Measurements from ENCODE around the gene SLC6A7. TPM values are rescaled to one million over a fixed set of nuclear protein-coding genes. Genes with fewer than 3 reads are reported as not detected.

Gene SLC6A7
- total and polyA plus RNA-seq, 9 donors = 0.02 TPM; not detected in 8

GRCh38 chr5:150242251-150242894, 52.5 kb downstream of the SLC6A7 start:
- TF ChIP-seq EP300 (IDR thresholded peaks at IDR 0.05) = no peak
- TF ChIP-seq, protein P1, sequence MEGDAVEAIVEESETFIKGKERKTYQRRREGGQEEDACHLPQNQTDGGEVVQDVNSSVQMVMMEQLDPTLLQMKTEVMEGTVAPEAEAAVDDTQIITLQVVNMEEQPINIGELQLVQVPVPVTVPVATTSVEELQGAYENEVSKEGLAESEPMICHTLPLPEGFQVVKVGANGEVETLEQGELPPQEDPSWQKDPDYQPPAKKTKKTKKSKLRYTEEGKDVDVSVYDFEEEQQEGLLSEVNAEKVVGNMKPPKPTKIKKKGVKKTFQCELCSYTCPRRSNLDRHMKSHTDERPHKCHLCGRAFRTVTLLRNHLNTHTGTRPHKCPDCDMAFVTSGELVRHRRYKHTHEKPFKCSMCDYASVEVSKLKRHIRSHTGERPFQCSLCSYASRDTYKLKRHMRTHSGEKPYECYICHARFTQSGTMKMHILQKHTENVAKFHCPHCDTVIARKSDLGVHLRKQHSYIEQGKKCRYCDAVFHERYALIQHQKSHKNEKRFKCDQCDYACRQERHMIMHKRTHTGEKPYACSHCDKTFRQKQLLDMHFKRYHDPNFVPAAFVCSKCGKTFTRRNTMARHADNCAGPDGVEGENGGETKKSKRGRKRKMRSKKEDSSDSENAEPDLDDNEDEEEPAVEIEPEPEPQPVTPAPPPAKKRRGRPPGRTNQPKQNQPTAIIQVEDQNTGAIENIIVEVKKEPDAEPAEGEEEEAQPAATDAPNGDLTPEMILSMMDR (IDR thresholded peaks at IDR 0.05) = no peak
- TF ChIP-seq POLR2A (IDR thresholded peaks at IDR 0.05) = no peak
- H3K4me1 ChIP-seq (ENCODE audit: insufficient read depth) = peaks cover 2% of the 10 kb centered on the region
- H3K27ac ChIP-seq = no peak overlapping the region
- no peaks in the 10 kb centered on the region for H3K27me3 ChIP-seq
- H3K36me3 ChIP-seq = no peaks in the 10 kb centered on the region
- H3K4me3 ChIP-seq = no peak overlapping the region
- no peaks in the 10 kb centered on the region for H3K9me3 ChIP-seq
- WGBS, 3 donors = 92% methylated on average over 11 of the region's 11 CpGs
- intact Hi-C loops (cut with DNase I) = no loop called here
- DNase-seq = no peak

- intact Hi-C loops (cut with DNase I) = no loop called here
- DNase-seq = no peak
- Histone ChIP-seq H3K4me1 (ENCODE audit: insufficient read depth) (peaks cover 2% of the 10 kb centered on the region), H3K27me3 (no peaks in the 10 kb centered on the region), H3K36me3 (no peaks in the 10 kb centered on the region), H3K27ac (no peak overlapping the region), H3K4me3 (no peak overlapping the region), H3K9me3 (no peaks in the 10 kb centered on the region)
- WGBS, 3 donors = 72 to 87% (median 81%) methylated on average over 4 of the region's 4 CpGs
- no peak for TF ChIP-seq EP300 (IDR thresholded peaks at IDR 0.05)
- TF ChIP-seq, protein P1 (IDR thresholded peaks at IDR 0.05) = no peak
- TF ChIP-seq POLR2A (IDR thresholded peaks at IDR 0.05) = no peak
Measured at GRCh38 chr5:150243590-150243989, 53.7 kb downstream of the SLC6A7 start.

- peaks cover 2% of the 10 kb centered on the region for H3K4me1 ChIP-seq (ENCODE audit: insufficient read depth)
- 66 to 75% (median 69%) methylated on average over 7 of the region's 7 CpGs for WGBS, 3 donors
- H3K9me3 ChIP-seq = no peaks in the 10 kb centered on the region
- intact Hi-C loops (cut with DNase I) = no loop called here
- H3K4me3 ChIP-seq = no peak overlapping the region
- no peak for DNase-seq
- no peaks in the 10 kb centered on the region for H3K27me3 ChIP-seq
- no peak overlapping the region for H3K27ac ChIP-seq
- TF ChIP-seq POLR2A (IDR thresholded peaks at IDR 0.05) (no peak), EP300 (IDR thresholded peaks at IDR 0.05) (no peak)
- TF ChIP-seq, protein P1 (IDR thresholded peaks at IDR 0.05) = no peak
- no peaks in the 10 kb centered on the region for H3K36me3 ChIP-seq
Measured at GRCh38 chr5:150244209-150244608, 54.3 kb downstream of the SLC6A7 start.

DNA sequence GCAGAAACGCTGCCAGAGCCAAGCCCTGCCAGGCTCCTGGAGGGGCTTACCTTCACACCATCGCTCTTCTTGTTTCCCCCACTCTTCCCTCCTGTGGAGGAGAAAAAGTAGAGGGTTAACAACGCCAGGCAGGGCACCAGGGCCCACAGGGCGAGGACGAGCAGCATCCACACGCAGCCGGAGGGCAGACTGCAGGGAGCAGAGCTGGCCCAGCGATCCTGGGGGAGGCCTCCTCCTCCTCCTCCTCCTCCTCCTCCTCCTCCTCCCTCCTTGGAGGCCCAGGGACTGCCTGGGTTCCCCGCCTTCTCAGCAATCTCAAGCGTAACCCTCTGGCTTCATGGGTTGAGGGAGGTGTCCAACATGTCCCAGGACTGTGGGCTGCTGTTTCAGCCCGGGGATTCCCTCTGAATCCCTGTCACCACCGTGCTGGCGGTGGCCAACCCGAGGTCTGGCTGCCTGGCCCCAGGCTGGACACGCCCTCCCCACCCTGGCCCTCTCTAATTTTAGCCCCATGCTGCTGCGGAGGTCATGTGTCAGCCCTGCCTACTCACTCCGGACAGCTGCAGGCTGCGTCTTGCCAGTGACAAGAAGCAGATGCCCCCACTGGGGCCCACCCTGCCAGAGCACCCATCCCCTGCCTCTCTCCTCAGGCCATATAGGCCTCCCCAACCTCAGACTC, 55.4 kb downstream of the SLC6A7 start:
- Histone ChIP-seq H3K36me3 (no peaks in the 10 kb centered on the region), H3K27ac (peak overlapping the region in 1 of 2 donors; percentile 27), H3K27me3 (no peaks in the 10 kb centered on the region), H3K9me3 (no peaks in the 10 kb centered on the region), H3K4me3 (peak overlapping the region; percentile 4), H3K4me1 (ENCODE audit: insufficient read depth) (peaks cover 2% of the 10 kb centered on the region)
- TF ChIP-seq, protein P1 (IDR thresholded peaks at IDR 0.05) = no peak
- TF ChIP-seq POLR2A (IDR thresholded peaks at IDR 0.05) (no peak), EP300 (IDR thresholded peaks at IDR 0.05) (no peak)
- WGBS, 3 donors = 48 to 54% (median 53%) methylated on average over 18 of the region's 18 CpGs
- intact Hi-C loops (cut with DNase I) = no loop called here
- DNase-seq = peak in 4 of 5 donors; percentile 24 to 67 (median 43)
